ENCODE data around the gene DOCK2.

- TF ChIP-seq CTCF (IDR thresholded peaks at IDR 0.05): no peak
- TF ChIP-seq, protein P1, sequence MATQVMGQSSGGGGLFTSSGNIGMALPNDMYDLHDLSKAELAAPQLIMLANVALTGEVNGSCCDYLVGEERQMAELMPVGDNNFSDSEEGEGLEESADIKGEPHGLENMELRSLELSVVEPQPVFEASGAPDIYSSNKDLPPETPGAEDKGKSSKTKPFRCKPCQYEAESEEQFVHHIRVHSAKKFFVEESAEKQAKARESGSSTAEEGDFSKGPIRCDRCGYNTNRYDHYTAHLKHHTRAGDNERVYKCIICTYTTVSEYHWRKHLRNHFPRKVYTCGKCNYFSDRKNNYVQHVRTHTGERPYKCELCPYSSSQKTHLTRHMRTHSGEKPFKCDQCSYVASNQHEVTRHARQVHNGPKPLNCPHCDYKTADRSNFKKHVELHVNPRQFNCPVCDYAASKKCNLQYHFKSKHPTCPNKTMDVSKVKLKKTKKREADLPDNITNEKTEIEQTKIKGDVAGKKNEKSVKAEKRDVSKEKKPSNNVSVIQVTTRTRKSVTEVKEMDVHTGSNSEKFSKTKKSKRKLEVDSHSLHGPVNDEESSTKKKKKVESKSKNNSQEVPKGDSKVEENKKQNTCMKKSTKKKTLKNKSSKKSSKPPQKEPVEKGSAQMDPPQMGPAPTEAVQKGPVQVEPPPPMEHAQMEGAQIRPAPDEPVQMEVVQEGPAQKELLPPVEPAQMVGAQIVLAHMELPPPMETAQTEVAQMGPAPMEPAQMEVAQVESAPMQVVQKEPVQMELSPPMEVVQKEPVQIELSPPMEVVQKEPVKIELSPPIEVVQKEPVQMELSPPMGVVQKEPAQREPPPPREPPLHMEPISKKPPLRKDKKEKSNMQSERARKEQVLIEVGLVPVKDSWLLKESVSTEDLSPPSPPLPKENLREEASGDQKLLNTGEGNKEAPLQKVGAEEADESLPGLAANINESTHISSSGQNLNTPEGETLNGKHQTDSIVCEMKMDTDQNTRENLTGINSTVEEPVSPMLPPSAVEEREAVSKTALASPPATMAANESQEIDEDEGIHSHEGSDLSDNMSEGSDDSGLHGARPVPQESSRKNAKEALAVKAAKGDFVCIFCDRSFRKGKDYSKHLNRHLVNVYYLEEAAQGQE (IDR thresholded peaks at IDR 0.05; ENCODE audit: insufficient read depth in 1 of 2, low read depth in 2 of 2, low read length in 1 of 2): no peak
Observed at GRCh38 chr5:170046241-170046640, 409.2 kb downstream of the DOCK2 start.
